Neural progenitor cell (in vitro differentiated cells): ENCODE results near the gene TNPO2.

ENCODE experiments used
- EZH2 ChIP-seq: fragments of 200-600 bp; sonication (generic); IDR thresholded peaks from 2 replicates; pipeline ENCODE4 v1.6.1; 2017; ENCODE audit warnings: antibody characterized with exemption, mild to moderate bottlenecking, moderate library complexity
- EZH2phosphoT487 ChIP-seq: fragments of 200-600 bp; sonication (generic); IDR thresholded peaks from 2 replicates; pipeline ENCODE4 v1.6.1; 2017; ENCODE audit warnings: antibody characterized with exemption
- TF ChIP-seq, protein P1 (sequence below): fragments of 200-600 bp; sonication (generic); IDR thresholded peaks from 2 replicates; pipeline ENCODE4 v1.5.1; 2017; ENCODE audit warnings: antibody characterized with exemption, mild to moderate bottlenecking

GRCh38 chr19:12705169-12705568, 18.6 kb downstream of the TNPO2 start:
- TF ChIP-seq, protein P1, sequence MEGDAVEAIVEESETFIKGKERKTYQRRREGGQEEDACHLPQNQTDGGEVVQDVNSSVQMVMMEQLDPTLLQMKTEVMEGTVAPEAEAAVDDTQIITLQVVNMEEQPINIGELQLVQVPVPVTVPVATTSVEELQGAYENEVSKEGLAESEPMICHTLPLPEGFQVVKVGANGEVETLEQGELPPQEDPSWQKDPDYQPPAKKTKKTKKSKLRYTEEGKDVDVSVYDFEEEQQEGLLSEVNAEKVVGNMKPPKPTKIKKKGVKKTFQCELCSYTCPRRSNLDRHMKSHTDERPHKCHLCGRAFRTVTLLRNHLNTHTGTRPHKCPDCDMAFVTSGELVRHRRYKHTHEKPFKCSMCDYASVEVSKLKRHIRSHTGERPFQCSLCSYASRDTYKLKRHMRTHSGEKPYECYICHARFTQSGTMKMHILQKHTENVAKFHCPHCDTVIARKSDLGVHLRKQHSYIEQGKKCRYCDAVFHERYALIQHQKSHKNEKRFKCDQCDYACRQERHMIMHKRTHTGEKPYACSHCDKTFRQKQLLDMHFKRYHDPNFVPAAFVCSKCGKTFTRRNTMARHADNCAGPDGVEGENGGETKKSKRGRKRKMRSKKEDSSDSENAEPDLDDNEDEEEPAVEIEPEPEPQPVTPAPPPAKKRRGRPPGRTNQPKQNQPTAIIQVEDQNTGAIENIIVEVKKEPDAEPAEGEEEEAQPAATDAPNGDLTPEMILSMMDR = no peak
- no peak for TF ChIP-seq EZH2phosphoT487
- no peak for TF ChIP-seq EZH2
